ENCODE data around the gene NACC2. TPM values are rescaled to one million over a fixed set of nuclear protein-coding genes. Genes with fewer than 3 reads are reported as not detected.

Gene NACC2
- total RNA-seq, 4 donors from 2014 or later, result 26.0 to 51.7 (median 43.5) TPM

DNA sequence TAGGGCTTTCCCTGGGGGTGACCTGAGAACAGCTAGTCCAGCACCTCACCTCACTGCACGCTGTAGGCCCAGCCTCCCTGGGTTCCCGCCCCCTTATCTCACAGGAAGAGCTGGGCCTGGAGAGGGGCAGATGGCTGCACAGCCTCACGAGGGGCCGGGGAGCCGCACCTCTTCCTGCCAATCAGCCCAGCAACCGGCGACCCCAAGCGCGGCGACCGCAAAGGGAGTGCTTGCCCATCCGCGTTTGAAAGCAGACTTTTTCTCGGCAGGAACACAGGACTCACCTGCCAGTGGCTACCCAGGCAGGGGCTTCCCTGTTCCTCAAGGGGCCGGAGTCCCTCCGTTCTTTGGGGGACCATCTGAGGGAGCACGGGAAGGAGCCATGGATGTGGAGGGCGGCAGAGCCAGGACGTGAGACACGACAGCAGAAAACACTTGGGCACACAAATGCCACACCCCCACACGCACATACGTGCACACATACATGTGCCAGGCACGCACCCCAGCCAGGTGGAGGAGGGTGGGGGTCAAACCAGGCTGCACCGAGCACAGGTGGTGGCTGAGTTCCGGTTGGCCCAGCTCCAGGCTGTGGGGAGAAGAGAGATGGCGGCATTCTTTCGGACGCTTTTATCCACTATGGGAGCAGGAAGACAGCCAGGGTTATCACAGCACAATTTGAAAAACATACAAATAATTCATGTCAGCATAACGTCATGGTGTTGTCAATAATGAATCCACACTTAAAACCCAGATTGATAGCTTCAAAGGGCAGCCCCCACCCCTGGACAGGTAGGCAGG is 12.3 kb upstream of the NACC2 start:
- DNase-seq (no peak), ATAC-seq (no peak)
- Histone ChIP-seq H3K36me3 (no peaks in the 10 kb centered on the region), H3K27me3 (no peaks in the 10 kb centered on the region), H3K4me3 (no peak overlapping the region), H3K4me1 (peaks cover 42 to 56% of the 10 kb centered on the region in 2 donors), H3K27ac (peak overlapping the region in 2 of 4 donors; percentile 65 to 75), H3K9me3 (no peaks in the 10 kb centered on the region)
- in situ Hi-C loops (cut with MboI; ENCODE audit: low sequenced_read_pairs in 4 of 4), result no loop called here
- intact Hi-C loops (cut with DNase I; ENCODE audit: low total_unique reads), result no loop called here
- TF ChIP-seq, protein P1, sequence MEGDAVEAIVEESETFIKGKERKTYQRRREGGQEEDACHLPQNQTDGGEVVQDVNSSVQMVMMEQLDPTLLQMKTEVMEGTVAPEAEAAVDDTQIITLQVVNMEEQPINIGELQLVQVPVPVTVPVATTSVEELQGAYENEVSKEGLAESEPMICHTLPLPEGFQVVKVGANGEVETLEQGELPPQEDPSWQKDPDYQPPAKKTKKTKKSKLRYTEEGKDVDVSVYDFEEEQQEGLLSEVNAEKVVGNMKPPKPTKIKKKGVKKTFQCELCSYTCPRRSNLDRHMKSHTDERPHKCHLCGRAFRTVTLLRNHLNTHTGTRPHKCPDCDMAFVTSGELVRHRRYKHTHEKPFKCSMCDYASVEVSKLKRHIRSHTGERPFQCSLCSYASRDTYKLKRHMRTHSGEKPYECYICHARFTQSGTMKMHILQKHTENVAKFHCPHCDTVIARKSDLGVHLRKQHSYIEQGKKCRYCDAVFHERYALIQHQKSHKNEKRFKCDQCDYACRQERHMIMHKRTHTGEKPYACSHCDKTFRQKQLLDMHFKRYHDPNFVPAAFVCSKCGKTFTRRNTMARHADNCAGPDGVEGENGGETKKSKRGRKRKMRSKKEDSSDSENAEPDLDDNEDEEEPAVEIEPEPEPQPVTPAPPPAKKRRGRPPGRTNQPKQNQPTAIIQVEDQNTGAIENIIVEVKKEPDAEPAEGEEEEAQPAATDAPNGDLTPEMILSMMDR (IDR thresholded peaks at IDR 0.05 in 4 of 5, conservative IDR thresholded peaks at IDR 0.05 in 1 of 5), result no peak
- no peak for TF ChIP-seq POLR2A (IDR thresholded peaks at IDR 0.05)

- Histone ChIP-seq H3K27ac (peak overlapping the region; percentile 31 to 65 (median 47)), H3K4me1 (peaks cover 41 to 49% of the 10 kb centered on the region in 2 donors), H3K36me3 (no peaks in the 10 kb centered on the region), H3K4me3 (no peak overlapping the region), H3K9me3 (no peaks in the 10 kb centered on the region), H3K27me3 (no peaks in the 10 kb centered on the region)
- DNase-seq, result peak; percentile 61 to 84
- intact Hi-C loops (cut with DNase I; ENCODE audit: low total_unique reads), result no loop called here
- ATAC-seq, result peak; percentile 55 to 58
- in situ Hi-C loops (cut with MboI; ENCODE audit: low sequenced_read_pairs in 4 of 4), result no loop called here
- TF ChIP-seq POLR2A (IDR thresholded peaks at IDR 0.05), result no peak
- TF ChIP-seq, protein P1 (IDR thresholded peaks at IDR 0.05 in 4 of 5, conservative IDR thresholded peaks at IDR 0.05 in 1 of 5), result no peak
These were observed 10.5 kb upstream of the NACC2 start for GRCh38 chr9:136105398-136106135.

GRCh38 chr9:136104916-136105315 is 9.8 kb upstream of the NACC2 start:
- Histone ChIP-seq H3K4me1 (peaks cover 34 to 43% of the 10 kb centered on the region in 2 donors), H3K27me3 (no peaks in the 10 kb centered on the region), H3K36me3 (no peaks in the 10 kb centered on the region), H3K4me3 (no peak overlapping the region), H3K9me3 (no peaks in the 10 kb centered on the region), H3K27ac (peak overlapping the region in 3 of 4 donors; percentile 31 to 65 (median 48))
- in situ Hi-C loops (cut with MboI; ENCODE audit: low sequenced_read_pairs in 4 of 4) (no loop called here), intact Hi-C loops (cut with DNase I; ENCODE audit: low total_unique reads) (no loop called here)
- ATAC-seq (no peak), DNase-seq (no peak)
- TF ChIP-seq, protein P1 (IDR thresholded peaks at IDR 0.05 in 4 of 5, conservative IDR thresholded peaks at IDR 0.05 in 1 of 5), result no peak
- no peak for TF ChIP-seq POLR2A (IDR thresholded peaks at IDR 0.05)

DNA sequence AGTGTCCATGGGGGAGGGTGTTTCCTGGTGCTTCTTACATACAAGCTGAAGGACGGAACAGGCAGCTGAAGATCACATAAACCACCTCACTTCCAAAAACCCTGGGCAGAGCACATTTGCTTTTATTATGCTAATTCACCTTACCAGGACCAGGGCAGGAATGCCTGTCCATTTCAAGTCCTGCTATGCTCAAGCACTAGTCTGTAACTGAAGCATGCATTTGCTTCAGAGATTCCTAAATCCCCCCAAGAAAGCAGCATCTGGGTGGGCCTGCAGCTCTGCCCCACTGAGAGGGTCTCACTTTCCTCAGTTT is 9.4 kb upstream of the NACC2 start:
- no peaks in the 10 kb centered on the region for H3K27me3 ChIP-seq
- no peak overlapping the region for H3K4me3 ChIP-seq
- ATAC-seq, result no peak
- H3K4me1 ChIP-seq, result peaks cover 32 to 41% of the 10 kb centered on the region in 2 donors
- no peaks in the 10 kb centered on the region for H3K9me3 ChIP-seq
- no peaks in the 10 kb centered on the region for H3K36me3 ChIP-seq
- H3K27ac ChIP-seq, result no peak overlapping the region
- TF ChIP-seq POLR2A (IDR thresholded peaks at IDR 0.05), result no peak
- TF ChIP-seq, protein P1 (IDR thresholded peaks at IDR 0.05 in 4 of 5, conservative IDR thresholded peaks at IDR 0.05 in 1 of 5), result no peak
- no peak for DNase-seq
- in situ Hi-C loops (cut with MboI; ENCODE audit: low sequenced_read_pairs in 4 of 4), result no loop called here
- intact Hi-C loops (cut with DNase I; ENCODE audit: low total_unique reads), result no loop called here

All from gastrocnemius medialis (tissue), 4 donors.